ENCODE results near the gene NFYC.

The NFYC gene

DNA sequence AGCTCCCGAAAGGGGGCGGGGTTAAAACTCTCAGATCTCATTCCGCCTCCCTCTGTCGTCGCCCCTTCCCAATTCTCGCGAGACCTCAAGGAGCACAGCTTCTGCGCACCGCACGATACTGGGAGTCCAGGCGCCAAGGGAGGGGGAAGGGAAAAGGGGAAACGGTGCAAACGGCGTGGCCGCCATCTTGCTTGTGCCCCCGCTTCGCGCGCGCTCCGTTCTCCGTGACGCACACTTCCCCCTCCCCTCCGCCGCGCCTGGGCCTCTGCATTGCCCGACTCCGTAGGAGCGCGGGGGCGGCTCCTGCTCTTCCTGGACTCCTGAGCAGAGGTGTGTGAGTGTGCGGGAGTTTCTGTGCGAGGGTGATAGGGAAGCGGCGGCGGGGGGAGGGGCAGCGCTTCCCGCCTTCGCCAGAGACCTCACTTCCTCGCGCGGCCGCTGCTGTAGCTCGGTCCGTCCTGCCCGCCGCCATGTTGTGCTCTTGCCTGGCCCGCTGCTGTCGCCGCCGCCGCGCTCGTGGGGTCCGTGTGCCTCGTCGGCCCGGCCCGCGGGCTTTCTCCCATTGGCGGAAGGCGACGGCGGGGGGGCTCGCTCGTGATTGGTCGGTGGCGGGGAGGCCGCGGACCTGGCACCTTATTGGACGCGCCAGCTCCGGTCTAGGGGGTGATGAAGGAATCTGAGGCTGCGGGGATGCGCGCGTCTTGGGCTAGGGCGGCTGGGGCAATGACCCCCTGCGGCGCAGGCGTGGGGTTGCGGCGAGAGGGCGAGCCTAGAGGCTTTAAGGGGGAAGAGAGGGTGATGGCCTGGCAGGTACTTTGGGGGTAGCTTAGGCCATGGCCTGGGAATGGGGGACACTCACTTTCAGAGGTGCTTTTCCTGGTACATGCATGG, at the start of gene NFYC:
Gene NFYC, plus strand, starts transcription at position 167 of the 891 bp plus-strand sequence. CDS start 47,140 bp downstream, outside the sequence.
- DNase-seq, result peak; percentile 87

DNA sequence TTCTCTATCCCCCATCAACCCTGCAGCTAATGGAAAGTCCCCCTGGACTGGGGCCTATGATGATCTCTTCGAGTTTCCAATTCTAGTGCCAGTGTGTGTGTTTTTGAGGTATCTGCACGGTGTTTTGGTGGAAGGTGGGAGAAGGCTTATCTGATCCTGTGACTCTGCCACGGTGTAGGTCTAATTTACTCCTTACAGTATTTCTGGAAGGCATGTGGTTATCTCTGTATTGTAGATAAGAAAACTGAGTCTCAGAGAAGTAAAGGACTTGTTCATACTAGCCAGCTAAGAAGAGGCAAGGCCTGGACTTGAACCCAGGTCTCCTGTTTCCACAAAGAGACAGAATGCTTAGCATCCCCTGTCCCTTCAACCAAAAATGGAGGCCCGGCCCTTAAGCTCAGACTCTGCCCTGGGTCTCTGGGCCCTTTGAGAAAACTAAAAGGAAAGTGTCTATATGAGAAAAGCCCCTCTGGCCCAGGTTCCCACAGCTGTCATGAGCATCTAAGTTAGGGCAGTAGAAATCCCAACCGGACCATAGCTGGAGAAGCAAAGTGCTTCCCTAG, 46.3 kb upstream of the NFYC start:
- DNase-seq, result no peak

DNA sequence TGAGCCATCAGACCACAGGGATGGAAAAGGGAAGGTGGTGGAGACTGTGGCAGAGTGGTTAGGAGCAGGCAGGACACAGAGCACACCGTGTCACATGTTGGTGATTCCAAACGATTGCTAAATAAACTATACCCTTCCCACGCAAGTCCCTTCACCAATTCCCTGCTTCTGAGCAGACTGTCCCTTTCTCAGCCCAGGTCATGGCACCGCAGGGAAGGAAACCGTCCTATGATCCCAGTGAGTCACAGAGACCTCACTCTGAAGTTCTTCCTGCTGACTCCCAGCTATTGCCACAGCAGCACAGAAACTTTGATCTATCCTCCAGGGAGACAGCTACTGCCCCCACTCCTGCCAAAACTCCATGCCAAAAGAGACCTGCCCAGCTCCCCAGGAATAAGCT, 45.2 kb upstream of the NFYC start:
- DNase-seq, result no peak

- no peak for DNase-seq
These were observed 43.3 kb upstream of the NFYC start for GRCh38 chr1:40648200-40648599.

DNA sequence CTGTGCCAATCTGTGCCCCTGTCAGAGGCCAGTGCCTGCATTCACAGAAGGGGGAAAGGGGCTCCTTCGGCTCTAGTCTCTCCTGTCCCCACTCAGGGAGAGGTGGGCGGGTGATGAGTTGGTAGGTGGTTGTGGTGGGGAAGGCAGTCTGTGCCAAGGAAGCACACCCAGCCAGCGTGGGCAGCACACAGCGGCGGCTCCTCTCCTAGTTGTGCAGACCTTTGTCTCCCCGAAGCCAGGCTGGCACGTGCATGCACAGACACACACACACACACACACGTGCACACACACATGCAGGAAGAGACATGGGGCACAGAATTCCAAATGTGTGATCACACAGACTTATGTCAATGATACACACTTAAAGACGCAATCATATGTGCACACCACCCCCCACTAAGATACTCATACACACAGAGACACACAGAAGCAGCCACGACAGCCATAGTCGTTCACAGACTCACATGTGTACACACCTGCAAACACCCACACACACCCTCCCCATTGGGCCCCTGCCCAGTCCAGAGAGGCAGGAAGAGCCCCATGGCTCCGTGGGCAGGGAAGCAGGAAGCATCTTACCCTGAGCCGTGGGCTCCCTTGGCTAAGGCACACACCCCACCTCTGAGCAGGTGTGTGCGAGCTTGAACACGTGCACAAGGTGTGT, 42.4 kb upstream of the NFYC start:
- no peak for DNase-seq

DNA sequence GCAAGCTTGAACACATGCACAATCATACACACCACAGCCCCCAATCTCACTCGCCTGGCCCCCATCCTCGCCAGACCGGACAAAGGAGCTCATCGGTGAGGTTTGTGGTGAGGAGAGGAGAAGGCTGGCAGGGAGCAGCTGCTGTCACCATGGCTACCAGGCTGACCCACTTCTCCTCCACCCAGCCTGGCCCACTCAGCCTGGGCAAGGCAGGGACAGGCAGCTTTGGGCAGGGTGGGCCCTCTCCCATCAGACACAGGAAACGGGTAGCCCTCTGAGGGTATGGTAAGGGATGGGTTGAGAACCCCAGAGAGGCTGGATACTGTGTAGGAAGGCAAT, 41.9 kb upstream of the NFYC start:
- DNase-seq, result no peak

DNA sequence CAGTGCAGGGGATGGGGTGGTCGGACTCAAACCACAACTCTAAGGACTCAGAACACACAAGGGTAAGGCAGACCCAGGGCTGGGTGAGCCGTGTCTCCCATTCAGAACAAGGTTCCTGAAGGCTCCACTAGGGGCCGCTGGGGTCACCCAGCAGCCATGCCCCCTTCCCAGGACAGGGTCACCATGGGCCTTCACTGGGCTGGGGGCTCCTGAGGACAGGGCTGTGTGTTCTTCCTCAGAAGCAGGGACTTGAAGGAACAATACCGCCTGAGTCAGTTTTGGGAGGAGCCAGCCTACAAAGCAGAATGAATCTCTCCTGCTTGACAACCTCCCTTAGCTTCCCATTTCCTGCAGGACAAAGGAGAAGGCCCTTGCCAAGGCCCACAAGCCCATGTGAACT, 41.4 kb upstream of the NFYC start:
- no peak for DNase-seq

DNA sequence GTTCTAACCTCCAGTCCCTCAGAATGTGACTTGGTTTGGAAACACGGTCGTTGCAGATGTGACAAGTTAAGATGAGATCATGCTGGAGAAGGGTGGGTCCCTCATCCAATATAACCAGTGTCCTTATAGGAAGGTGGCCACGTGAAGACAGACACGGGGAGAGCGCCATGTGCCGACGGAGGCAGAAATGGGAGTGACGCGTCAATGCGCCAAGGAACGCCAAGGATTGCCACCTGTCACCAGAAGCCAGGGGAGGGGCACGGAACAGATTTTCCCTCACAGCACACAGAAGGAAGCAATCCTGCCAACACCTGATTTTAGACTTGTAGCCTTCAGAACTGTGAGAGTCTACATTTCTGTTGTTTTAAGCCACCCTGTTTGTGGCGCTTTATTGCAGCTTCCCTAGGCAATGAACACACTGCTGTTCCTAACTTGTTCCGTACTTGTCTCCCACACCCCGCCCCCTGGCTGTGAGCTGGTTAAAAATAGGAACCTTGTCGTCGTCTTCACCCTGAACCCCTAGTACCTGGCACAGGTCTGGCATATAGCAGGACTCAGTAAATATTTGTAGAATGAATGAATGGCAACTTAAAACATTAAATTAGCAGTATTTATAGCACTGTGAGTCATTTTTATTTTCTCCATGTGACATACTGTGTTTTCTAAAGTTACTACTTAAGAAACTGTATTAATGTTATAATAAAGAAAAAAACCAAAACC, 40.2 kb upstream of the NFYC start:
- no peak for DNase-seq

DNA sequence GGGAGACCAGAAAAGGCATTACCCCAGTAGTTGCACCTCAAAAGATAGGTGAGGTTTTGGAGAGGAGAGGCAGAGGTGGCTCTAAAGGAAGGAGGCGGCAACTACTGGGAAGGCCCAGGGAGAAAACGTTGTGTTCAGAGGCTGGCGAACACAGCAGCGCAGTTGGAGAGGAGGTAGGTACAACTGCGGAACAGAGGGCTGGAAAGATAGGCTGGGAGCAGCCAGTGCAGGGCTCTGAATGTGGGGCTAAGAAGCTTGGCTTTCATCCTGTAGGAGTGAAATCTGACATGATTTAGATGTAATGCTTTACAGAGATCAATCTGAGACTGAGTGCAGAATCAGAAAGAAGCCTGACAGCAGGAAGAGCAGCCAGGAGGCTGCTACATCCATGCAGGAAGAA, 39.0 kb upstream of the NFYC start:
- no peak for DNase-seq

GRCh38 chr1:40652979-40653378, 38.5 kb upstream of the NFYC start:
- no peak for DNase-seq

DNA sequence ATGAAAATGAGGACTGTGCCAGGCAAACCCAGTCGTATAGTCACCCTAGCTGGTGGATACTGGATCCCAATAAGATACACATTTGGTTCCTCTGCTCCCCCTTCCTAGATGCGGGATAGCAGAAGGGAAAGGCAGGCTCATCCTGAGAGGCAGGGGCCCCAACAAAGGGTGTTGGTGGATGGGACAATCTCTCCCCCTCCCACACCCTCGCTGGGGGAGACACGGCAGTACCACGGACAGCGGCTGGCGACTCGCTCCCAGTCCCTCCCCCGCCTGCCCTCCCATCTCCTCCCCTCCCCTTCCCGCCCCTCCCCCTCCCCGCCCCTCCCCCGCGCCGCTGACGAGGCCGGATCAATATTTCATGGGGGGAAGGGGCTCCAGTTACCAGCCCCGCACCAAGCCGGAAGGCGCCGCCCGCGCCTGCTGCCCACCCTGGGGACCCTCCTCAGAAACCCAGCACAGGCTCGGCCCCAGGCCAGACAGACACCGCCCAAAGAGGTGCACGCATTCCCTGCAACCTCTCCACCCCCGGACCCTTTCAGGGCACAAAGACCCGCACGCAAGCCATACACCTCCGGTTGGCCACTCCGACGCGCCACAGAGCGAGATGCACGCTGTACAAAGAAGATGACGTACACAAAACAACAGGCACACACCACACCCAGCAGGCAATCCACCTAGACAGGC, 37.5 kb upstream of the NFYC start:
- no peak for DNase-seq

GRCh38 chr1:40657046-40657445, 34.5 kb upstream of the NFYC start:
- no peak for DNase-seq

DNA sequence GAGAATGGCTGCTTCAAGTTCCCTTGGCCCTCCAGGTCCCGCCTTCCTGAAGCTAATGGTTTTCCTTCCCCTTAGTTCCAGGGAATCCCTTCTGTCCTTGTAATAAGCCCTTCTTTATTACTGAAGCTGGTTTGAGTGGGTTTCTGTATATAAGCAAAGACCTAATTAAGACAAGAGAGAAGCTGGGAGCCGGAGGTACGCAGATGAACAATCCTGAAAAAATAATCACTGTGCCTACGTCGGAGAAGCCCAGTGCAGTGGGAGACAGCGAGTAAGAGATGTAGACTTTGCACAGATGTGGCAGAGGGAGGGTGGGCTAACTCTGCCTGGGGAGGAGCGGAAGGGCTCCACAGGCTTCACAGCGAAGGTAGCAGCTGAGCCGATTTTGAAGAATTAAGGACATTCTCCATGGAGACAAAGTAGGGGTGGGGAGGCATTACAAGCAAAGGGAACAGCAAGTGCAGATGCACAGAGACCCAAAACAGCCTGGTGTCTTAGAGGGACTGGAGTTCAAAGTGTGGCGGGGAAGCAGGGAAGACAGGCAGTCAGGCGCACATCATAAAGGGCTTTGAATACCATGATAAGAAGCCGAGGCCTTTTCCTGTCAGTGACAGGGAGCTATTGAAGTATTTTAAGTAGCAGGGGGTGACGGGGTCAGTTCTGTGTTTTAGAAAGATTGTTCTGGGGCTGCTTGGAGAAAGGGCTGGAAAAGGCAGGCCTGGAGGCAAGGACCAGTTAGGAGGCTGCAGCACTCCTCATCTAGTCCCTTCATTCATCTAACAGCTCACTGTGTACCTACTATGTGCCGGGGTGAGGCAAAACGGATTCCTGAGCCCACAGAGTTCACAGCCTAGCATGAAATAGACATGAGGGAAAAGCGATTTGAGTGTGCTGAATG, 32.5 kb upstream of the NFYC start:
- DNase-seq, result no peak

DNA sequence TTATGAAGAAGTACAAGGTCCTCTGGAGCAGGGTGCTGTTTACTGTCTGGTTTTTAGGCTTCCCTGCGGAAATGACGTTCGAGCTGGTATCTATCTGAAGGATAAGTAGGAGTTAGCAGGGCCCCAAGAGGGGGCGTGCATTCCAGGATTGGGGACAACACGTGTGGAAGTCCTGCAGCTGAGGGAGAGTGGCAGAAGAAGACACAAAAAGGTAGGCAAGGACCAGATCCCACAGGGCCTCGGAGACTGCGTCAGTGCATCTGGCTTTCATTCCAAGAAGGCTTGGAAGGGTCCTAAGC, 31.9 kb upstream of the NFYC start:
- DNase-seq, result no peak

- no peak for DNase-seq
These were observed 29.8 kb upstream of the NFYC start for GRCh38 chr1:40661678-40662077.

DNA sequence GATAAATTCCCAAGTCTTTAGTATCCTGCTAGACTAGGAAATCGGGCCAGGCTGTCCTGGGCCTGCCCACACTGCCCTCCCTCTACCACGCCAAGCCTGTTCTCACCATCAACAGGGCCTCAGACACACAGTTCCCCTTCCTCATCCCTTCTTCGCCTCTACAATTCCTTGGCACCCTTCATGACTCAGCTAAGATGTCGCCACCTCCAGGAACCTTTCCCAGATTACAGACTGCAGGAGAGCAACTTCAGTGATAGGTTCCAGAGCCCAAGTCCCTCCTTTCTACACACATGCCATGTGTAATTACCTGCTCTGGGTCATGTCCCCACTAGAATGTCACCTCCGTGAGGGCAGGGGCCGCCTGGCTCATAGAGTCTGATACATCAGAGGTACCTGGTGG, 29.4 kb upstream of the NFYC start:
- no peak for DNase-seq

GRCh38 chr1:40662864-40663263, 28.6 kb upstream of the NFYC start:
- no peak for DNase-seq

DNA sequence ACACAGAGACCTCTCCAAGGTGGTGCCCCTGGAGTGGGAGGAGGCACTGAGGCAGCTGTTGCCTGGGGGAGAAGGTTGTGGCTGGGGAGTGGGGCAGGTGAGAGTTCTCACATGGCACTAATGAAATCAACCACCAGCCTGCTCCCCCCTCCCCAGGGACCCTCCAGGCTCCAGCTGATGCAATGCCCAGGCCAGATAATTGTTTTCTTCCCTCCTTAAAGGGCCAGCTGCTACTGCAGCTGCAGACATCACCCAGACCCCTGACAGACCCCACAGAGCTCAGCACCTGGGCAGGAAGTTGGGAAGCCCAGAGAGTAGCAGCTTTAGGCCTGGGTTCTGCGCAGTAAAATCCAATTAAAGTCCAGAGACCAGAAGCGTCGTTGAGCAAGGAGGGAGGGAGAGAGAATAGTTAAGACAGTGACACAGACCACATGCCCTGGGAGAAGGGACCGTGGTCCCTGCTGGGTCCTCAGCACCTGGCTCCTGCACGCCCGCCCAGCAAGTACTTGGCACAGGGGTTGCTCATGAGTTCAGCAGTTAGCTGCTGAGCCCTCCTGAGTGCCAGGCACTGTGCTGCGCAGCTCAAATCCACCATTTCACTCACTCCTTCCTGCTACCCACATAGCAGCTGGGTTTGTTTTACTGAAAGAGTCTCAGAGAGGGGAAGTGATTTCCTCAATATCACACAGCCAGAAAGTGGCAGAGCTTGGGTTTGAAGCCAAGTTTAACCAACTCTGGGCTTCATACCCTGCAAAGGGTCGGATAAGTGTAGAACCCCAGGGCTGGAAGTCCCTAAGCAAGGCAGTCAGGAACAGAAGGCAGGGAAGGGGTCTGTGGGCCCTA, 28.0 kb upstream of the NFYC start:
- DNase-seq, result no peak

DNA sequence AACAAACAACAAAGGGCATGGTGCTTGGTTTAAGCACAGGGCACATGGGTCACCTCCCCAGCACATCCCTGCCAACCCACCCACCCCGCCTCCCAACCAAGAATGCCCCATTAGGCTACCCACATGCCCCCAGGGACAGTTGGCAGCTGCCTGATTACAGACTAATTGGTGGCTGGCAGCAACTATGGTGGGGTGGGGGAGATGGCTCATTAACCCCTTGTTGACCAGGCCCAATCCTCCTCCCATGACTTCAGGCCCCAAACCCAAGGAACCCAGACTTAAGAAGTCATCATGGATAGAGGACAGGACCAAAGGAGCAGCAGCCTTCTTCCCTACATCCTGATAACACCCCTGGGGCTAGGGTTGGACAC, 27.4 kb upstream of the NFYC start:
- DNase-seq, result no peak

- no peak for DNase-seq
These were observed 26.7 kb upstream of the NFYC start for GRCh38 chr1:40664791-40665190.
